ENCODE measurements around the gene CCDC91. TPM values are rescaled to one million over a fixed set of nuclear protein-coding genes. Genes with fewer than 3 reads are reported as not detected.
"Not testable (repeated sequence)": the region's sequence is repeated elsewhere in the genome, so short reads cannot be mapped to it uniquely, and the experiment has no call there.

CCDC91 gene
- polyA plus RNA-seq, 3 donors, result 6.3 to 18.1 (median 15.6) TPM

DNA sequence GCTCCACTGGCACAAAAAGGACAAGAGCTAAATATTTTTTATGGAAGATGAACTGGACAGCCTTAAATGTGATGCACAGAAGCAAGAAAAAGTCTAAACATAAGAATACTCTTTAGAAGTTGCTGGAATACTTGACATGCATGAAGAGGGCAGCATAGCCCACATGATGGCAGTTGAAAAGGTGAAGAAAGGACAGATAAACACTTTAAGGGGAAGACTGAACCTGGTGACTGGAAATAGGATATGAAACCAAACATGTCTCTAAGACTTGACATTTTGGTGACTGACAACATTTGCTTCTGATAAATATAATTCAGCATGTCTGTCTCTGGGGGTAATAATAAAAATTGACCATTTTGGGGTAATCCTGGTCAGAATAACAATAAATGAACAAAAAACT, 273.1 kb downstream of the CCDC91 start:
- peaks cover 0 to 5% of the 10 kb centered on the region in 2 donors for H3K36me3 ChIP-seq (replicated peaks in 1 of 2; ENCODE audit: control insufficient read depth in 1 of 2, insufficient read depth in 2 of 2, low read length in 2 of 2)
- no peak overlapping the region for H3K4me3 ChIP-seq (replicated peaks in 1 of 3; ENCODE audit: low read depth in 2 of 3, low read length in 3 of 3)
- no peaks in the 10 kb centered on the region for H3K27me3 Mint-ChIP-seq (ENCODE audit: low read depth in 3 of 3)
- no peaks in the 10 kb centered on the region for H4K20me1 ChIP-seq (ENCODE audit: insufficient read depth, low read length)
- H3K27ac ChIP-seq (ENCODE audit: low read depth in 1 of 2, low read length in 2 of 2), result no peak overlapping the region
- no peak overlapping the region for H3K27ac Mint-ChIP-seq
- H3K9ac ChIP-seq (ENCODE audit: insufficient read depth, low read length, poor library complexity, severe bottlenecking), result no peak overlapping the region
- peaks cover 0 to 11% (median 7%) of the 10 kb centered on the region in 7 donors for H3K9me3 Mint-ChIP-seq
- H3K4me3 Mint-ChIP-seq, result no peak overlapping the region
- no peak for DNase-seq
- TF ChIP-seq CTCF (IDR thresholded peaks at IDR 0.05), result no peak
- H3K27me3 ChIP-seq (ENCODE audit: control insufficient read depth in 2 of 2, insufficient read depth in 2 of 2, low read length in 2 of 2), result no peaks in the 10 kb centered on the region
- peaks cover under 1% of the 10 kb centered on the region for H3K4me1 Mint-ChIP-seq
- intact Hi-C loops (cut with micrococcal nuclease), result no loop called here
- no peaks in the 10 kb centered on the region for H3K79me2 ChIP-seq (ENCODE audit: insufficient read depth, low read length)
- H3K36me3 Mint-ChIP-seq, result peaks cover 20 to 32% of the 10 kb centered on the region in 2 donors
- H3K4me1 ChIP-seq (ENCODE audit: control insufficient read depth in 1 of 2, insufficient read depth in 2 of 2, low read length in 2 of 2), result no peaks in the 10 kb centered on the region
- peaks cover 0 to 11% of the 10 kb centered on the region in 2 donors for H3K9me3 ChIP-seq (replicated peaks in 1 of 2; ENCODE audit: control insufficient read depth in 1 of 2, insufficient read depth in 1 of 2, low read length in 2 of 2)
- no peak overlapping the region for H3K4me2 ChIP-seq (replicated peaks; ENCODE audit: extremely low read depth, low read length, poor library complexity, severe bottlenecking)
- H2AFZ ChIP-seq (ENCODE audit: insufficient read depth, low read depth, low read length, poor library complexity, severe bottlenecking), result no peak overlapping the region

DNA sequence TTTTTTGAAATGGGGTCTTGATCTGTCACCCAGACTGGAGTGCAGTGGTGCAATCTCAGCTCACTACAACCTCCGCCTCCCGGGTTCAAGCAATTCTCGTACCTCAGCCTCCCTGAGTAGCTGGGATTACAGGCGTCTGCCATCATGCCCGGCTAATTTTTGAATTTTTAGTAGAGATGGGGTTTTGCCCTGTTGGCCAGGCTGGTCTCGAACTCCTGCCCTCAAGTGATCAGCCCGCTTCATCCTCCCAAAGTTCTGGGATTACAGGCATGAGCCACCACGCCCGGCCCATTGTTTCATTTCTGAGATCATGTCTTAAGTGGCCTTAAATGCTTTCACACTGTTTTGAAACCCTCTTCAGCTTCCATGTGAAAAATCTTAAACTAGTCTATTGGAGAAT, 281.5 kb downstream of the CCDC91 start:
- H3K4me1 Mint-ChIP-seq; intact Hi-C loops (cut with micrococcal nuclease); DNase-seq; H3K36me3 ChIP-seq (replicated peaks in 1 of 2; ENCODE audit: control insufficient read depth in 1 of 2, insufficient read depth in 2 of 2, low read length in 2 of 2); H3K9ac ChIP-seq (ENCODE audit: insufficient read depth, low read length, poor library complexity, severe bottlenecking); H4K20me1 ChIP-seq (ENCODE audit: insufficient read depth, low read length); H3K4me3 Mint-ChIP-seq; H2AFZ ChIP-seq (ENCODE audit: insufficient read depth, low read depth, low read length, poor library complexity, severe bottlenecking); H3K4me1 ChIP-seq (ENCODE audit: control insufficient read depth in 1 of 2, insufficient read depth in 2 of 2, low read length in 2 of 2); H3K27ac ChIP-seq (ENCODE audit: low read depth in 1 of 2, low read length in 2 of 2); H3K4me2 ChIP-seq (replicated peaks; ENCODE audit: extremely low read depth, low read length, poor library complexity, severe bottlenecking); H3K9me3 ChIP-seq (replicated peaks in 1 of 2; ENCODE audit: control insufficient read depth in 1 of 2, insufficient read depth in 1 of 2, low read length in 2 of 2); H3K27ac Mint-ChIP-seq; H3K27me3 ChIP-seq (ENCODE audit: control insufficient read depth in 2 of 2, insufficient read depth in 2 of 2, low read length in 2 of 2); H3K27me3 Mint-ChIP-seq (ENCODE audit: low read depth in 3 of 3); H3K79me2 ChIP-seq (ENCODE audit: insufficient read depth, low read length); H3K4me3 ChIP-seq (replicated peaks in 1 of 3; ENCODE audit: low read depth in 2 of 3, low read length in 3 of 3): not testable (repeated sequence)
- WGBS (ENCODE audit: insufficient coverage), result 100% methylated on average over 4 of the region's 9 CpGs
- Mint-ChIP-seq H3K9me3 (peaks cover 0 to 12% (median 8%) of the 10 kb centered on the region in 7 donors), H3K36me3 (peaks cover 14 to 17% of the 10 kb centered on the region in 2 donors)

DNA sequence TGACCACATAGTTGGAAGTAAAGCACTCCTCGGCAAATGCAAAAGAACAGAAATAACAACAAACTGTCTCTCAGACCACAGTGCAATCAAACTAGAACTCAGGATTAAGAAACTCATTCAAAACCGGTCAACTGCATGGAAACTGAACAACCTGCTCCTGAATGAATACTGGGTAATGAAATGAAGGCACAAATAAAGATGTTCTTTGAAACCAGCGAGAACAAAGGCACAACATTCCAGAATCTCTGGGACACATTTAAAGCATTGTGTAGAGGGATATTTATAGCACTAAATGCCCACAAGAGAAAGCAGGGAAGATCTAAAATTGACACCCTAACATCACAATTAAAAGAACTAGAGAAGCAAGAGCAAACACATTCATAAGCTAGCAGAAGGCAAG, 285.9 kb downstream of the CCDC91 start:
- WGBS (ENCODE audit: insufficient coverage), result no CpG with 5 or more reads among the region's 3 CpGs
- H3K27ac ChIP-seq (ENCODE audit: low read depth in 1 of 2, low read length in 2 of 2); H3K4me2 ChIP-seq (replicated peaks; ENCODE audit: extremely low read depth, low read length, poor library complexity, severe bottlenecking); H3K9ac ChIP-seq (ENCODE audit: insufficient read depth, low read length, poor library complexity, severe bottlenecking); H3K9me3 ChIP-seq (replicated peaks in 1 of 2; ENCODE audit: control insufficient read depth in 1 of 2, insufficient read depth in 1 of 2, low read length in 2 of 2); DNase-seq; H3K27me3 Mint-ChIP-seq (ENCODE audit: low read depth in 3 of 3); H3K27me3 ChIP-seq (ENCODE audit: control insufficient read depth in 2 of 2, insufficient read depth in 2 of 2, low read length in 2 of 2); intact Hi-C loops (cut with micrococcal nuclease); H3K27ac Mint-ChIP-seq; H3K4me3 Mint-ChIP-seq; H3K79me2 ChIP-seq (ENCODE audit: insufficient read depth, low read length); H3K4me1 ChIP-seq (ENCODE audit: control insufficient read depth in 1 of 2, insufficient read depth in 2 of 2, low read length in 2 of 2); H3K36me3 ChIP-seq (replicated peaks in 1 of 2; ENCODE audit: control insufficient read depth in 1 of 2, insufficient read depth in 2 of 2, low read length in 2 of 2); H3K4me1 Mint-ChIP-seq; H4K20me1 ChIP-seq (ENCODE audit: insufficient read depth, low read length); H2AFZ ChIP-seq (ENCODE audit: insufficient read depth, low read depth, low read length, poor library complexity, severe bottlenecking); H3K4me3 ChIP-seq (replicated peaks in 1 of 3; ENCODE audit: low read depth in 2 of 3, low read length in 3 of 3): not testable (repeated sequence)
- peaks cover 15 to 17% of the 10 kb centered on the region in 2 donors for H3K36me3 Mint-ChIP-seq
- H3K9me3 Mint-ChIP-seq, result peaks cover 0 to 15% (median 7%) of the 10 kb centered on the region in 7 donors

- H3K79me2 ChIP-seq (ENCODE audit: insufficient read depth, low read length); H4K20me1 ChIP-seq (ENCODE audit: insufficient read depth, low read length); H3K27ac ChIP-seq (ENCODE audit: low read depth in 1 of 2, low read length in 2 of 2); DNase-seq; H3K4me3 Mint-ChIP-seq; H3K4me2 ChIP-seq (replicated peaks; ENCODE audit: extremely low read depth, low read length, poor library complexity, severe bottlenecking); H3K4me1 Mint-ChIP-seq; H3K27ac Mint-ChIP-seq; H3K9me3 ChIP-seq (replicated peaks in 1 of 2; ENCODE audit: control insufficient read depth in 1 of 2, insufficient read depth in 1 of 2, low read length in 2 of 2); H3K36me3 ChIP-seq (replicated peaks in 1 of 2; ENCODE audit: control insufficient read depth in 1 of 2, insufficient read depth in 2 of 2, low read length in 2 of 2); H2AFZ ChIP-seq (ENCODE audit: insufficient read depth, low read depth, low read length, poor library complexity, severe bottlenecking); H3K9ac ChIP-seq (ENCODE audit: insufficient read depth, low read length, poor library complexity, severe bottlenecking); H3K4me3 ChIP-seq (replicated peaks in 1 of 3; ENCODE audit: low read depth in 2 of 3, low read length in 3 of 3); H3K27me3 Mint-ChIP-seq (ENCODE audit: low read depth in 3 of 3); H3K27me3 ChIP-seq (ENCODE audit: control insufficient read depth in 2 of 2, insufficient read depth in 2 of 2, low read length in 2 of 2); H3K4me1 ChIP-seq (ENCODE audit: control insufficient read depth in 1 of 2, insufficient read depth in 2 of 2, low read length in 2 of 2); intact Hi-C loops (cut with micrococcal nuclease): not testable (repeated sequence)
- WGBS (ENCODE audit: insufficient coverage), result no CpG with 5 or more reads among the region's 1 CpG
- Mint-ChIP-seq H3K36me3 (peaks cover 11 to 15% of the 10 kb centered on the region in 2 donors), H3K9me3 (peaks cover 0 to 15% (median 7%) of the 10 kb centered on the region in 7 donors)
Measured at GRCh38 chr12:28479097-28479496, 288.8 kb downstream of the CCDC91 start.

Measured in CD14-positive monocyte (primary cell).